ENCODE data around the gene DESI1.
A peak's percentile ranks its signal among the peaks of the same experiment; 100 is the strongest.

Gene DESI1

DNA sequence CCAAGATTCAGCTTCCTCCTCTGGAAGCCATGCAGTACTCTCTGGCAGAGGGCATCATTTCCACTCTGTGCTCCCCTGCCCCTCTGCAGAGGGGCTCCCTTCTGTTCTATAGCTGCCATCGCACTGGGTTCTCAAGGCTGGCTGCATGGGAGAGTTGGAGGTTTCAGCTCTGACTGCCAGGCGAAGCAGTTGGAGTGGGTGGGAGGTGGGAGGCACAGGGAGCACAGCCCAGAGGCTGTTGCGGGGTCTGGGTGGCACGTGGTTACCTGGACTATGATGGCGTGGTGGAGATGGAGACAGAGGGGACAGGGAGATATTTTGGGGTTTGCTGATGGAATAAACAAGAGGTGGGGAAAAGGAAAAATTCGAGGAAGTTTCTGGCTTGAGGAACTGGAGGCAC is 36.0 kb downstream of the DESI1 start:
- TF ChIP-seq, protein P1, sequence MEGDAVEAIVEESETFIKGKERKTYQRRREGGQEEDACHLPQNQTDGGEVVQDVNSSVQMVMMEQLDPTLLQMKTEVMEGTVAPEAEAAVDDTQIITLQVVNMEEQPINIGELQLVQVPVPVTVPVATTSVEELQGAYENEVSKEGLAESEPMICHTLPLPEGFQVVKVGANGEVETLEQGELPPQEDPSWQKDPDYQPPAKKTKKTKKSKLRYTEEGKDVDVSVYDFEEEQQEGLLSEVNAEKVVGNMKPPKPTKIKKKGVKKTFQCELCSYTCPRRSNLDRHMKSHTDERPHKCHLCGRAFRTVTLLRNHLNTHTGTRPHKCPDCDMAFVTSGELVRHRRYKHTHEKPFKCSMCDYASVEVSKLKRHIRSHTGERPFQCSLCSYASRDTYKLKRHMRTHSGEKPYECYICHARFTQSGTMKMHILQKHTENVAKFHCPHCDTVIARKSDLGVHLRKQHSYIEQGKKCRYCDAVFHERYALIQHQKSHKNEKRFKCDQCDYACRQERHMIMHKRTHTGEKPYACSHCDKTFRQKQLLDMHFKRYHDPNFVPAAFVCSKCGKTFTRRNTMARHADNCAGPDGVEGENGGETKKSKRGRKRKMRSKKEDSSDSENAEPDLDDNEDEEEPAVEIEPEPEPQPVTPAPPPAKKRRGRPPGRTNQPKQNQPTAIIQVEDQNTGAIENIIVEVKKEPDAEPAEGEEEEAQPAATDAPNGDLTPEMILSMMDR (IDR thresholded peaks at IDR 0.05; ENCODE audit: insufficient read depth, missing control alignments) = no peak
- FAIRE-seq = no peak
- DNase-seq (ENCODE audit: insufficient read length, low spot score) = no peak

DNA sequence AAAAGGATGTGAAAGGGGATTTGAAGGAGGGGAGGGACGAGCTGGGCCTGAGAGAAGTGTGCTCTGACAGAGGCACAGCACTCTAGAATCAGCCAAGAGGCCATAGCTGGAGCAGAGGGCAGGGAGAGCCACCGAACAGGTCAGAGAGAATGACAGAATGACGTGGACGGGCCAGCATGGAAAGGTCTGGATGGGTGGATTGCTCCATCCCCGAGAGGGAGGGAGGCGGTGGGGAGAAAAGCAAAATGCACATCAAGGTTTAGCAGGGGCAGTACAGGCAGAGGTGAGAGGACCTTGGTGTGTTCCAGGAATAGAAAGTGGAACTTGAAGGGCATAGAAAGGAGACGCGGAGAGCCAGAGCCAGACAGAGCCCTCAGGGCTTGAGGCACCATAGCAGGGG is 38.1 kb downstream of the DESI1 start:
- TF ChIP-seq, protein P1 (IDR thresholded peaks at IDR 0.05; ENCODE audit: insufficient read depth, missing control alignments) = no peak
- DNase-seq (ENCODE audit: insufficient read length, low spot score) (no peak), FAIRE-seq (no peak)

DNA sequence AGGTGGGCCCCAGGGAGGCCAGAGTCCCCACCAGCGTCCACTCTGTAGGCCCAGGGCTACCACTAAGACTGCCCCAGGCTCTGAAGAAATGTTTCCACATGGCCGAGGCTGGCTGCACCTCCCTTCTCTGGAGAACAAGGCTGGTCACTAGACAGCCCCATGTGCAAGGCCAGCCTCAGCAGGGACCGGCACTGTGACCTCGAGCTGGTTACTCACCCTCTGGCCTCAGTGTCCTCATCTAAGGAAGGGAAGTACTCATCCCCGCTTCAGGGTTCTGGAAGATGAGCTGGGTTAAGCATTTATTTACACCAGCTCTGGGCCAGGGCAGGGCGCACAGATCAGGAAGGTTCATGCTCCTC is 40.9 kb downstream of the DESI1 start:
- TF ChIP-seq, protein P1 (IDR thresholded peaks at IDR 0.05; ENCODE audit: insufficient read depth, missing control alignments) = no peak
- DNase-seq (ENCODE audit: insufficient read length, low spot score) = no peak
- FAIRE-seq = no peak

DNA sequence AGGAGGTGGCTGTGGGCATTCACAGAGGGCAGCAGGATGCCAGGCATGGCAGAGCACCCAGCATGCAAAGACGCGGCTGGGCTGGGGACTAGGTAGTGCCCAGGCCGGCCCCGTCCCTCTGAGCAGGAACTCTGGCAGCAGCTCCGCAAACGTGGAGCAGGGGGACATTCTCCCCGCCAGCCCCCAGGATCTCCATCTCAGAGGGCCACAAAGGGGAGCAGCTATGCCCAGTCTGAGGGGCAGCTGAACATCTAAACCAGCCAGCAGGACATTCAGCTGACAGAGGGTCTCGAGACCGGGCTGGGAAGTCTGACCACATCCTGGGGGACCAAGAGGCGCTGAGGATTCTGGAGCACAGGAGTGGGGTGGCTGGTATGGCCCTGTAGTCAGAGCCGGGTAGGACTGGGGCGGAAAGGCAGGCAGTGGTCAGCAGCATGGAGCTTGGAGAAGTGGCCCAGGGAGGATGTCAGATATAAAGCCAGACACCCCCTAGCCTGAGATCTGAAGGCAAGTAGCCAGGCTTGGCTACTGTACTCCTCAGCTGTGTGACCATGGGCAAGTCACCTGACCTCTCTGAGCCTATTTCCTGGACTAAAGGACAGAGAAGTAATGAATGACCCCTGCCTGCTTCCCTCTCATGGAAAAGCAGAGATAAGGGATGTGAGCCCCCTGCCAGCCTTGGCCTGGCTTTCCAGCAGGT is 41.4 kb downstream of the DESI1 start:
- DNase-seq (ENCODE audit: insufficient read length, low spot score) (no peak), FAIRE-seq (no peak)
- TF ChIP-seq, protein P1 (IDR thresholded peaks at IDR 0.05; ENCODE audit: insufficient read depth, missing control alignments) = no peak

DNA sequence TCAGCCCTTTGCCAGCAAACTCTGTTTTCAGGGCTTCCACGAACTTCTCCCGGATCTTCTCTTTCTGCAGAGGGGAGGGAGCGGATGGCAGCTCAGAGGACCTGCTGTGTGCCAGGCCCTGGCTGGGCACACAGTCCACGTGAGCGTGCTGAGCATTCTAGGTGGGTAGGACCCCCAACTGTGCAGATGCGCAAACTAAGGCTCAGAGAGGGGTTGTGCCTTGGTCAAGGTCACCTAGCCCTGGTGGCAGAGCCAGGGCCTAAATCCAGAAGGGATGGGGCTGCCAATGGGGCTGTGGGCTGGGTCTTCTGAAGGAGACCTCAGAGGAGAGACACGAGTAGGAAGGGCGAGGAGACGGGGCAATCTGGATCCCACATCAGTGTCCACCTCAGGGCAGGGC is 42.0 kb downstream of the DESI1 start:
- DNase-seq (ENCODE audit: insufficient read length, low spot score) (no peak), FAIRE-seq (no peak)
- TF ChIP-seq, protein P1 (IDR thresholded peaks at IDR 0.05; ENCODE audit: insufficient read depth, missing control alignments) = no peak

DNA sequence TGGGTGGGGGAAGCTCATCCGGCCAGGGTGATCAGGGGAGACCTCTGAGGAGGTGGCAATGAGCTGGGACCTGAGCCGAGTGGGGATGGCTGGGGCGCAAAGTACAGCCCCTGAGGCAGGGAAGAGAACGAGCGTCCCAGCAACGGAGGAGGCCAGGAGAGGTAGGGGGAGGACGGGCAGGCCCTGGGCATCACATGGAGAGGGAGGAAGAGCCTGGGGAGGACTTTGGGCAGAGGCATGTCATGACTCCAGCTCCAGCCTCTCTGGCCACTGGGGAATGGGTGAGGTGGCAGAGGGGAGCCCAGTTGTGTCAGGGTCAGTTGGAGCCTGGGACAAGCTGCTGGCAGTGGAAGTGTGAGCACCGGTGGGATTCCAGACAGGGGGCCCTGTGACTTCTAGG is 42.7 kb downstream of the DESI1 start:
- FAIRE-seq (no peak), DNase-seq (ENCODE audit: insufficient read length, low spot score) (no peak)
- TF ChIP-seq, protein P1 (IDR thresholded peaks at IDR 0.05; ENCODE audit: insufficient read depth, missing control alignments) = no peak

DNA sequence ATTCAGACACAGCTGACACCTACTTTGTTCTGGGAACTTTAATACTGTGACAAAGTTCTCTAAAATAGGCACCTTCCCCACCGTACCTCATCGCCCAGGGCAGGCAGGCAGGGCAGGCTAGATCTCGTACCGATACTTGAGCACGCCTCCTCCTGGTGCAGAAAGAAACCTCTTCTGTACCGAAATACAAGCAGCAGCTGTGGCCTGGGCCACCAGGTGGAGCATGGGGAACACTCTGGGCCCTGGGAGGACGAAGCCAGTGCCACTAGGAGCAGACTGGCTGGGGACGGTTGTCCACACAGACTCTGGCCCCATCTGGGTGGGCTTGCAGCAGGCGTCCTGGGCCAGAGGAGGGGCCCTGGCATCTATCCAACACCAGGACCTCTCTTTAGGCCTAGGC is 44.0 kb downstream of the DESI1 start:
- TF ChIP-seq, protein P1 (IDR thresholded peaks at IDR 0.05; ENCODE audit: insufficient read depth, missing control alignments) = peak; percentile 86
- peak; percentile 39 for DNase-seq (ENCODE audit: insufficient read length, low spot score)
- no peak for FAIRE-seq
